Measurements from ENCODE around the gene COA4. TPM values are rescaled to one million over a fixed set of nuclear protein-coding genes. Genes with fewer than 3 reads are reported as not detected.

The COA4 gene
- total RNA-seq, 1 experiment from 2014 or later: 79.7 TPM

- H2AFZ ChIP-seq: no peak overlapping the region
- no TSS peak for BruUV-seq (replicated peaks)
- TF ChIP-seq CTCF (conservative IDR thresholded peaks at IDR 0.05) (no peak), EZH2 (IDR thresholded peaks at IDR 0.05; ENCODE audit: low read depth) (no peak)
- intact Hi-C loops (cut with micrococcal nuclease; ENCODE audit: unreplicated experiment): no loop called here
- H3F3A ChIP-seq (ENCODE audit: insufficient read depth, low read depth): peaks cover 37% of the 10 kb centered on the region; the same call in 1 of the 2 replicates
- H3K27me3 ChIP-seq (ENCODE audit: insufficient read depth, low read depth): no peaks in the 10 kb centered on the region
- ChIA-PET CTCF (interaction anchor here (0.6 kb wide), 1 partner anchor 186 kb away, joined by 10 read pairs; no protein-coding TSS in a partner anchor), POLR2A (ENCODE audit: unreplicated experiment) (no interaction called here)
- H3K4me3 ChIP-seq: no peak overlapping the region
- no peak overlapping the region for H3K4me2 ChIP-seq
- H4K20me1 ChIP-seq (ENCODE audit: insufficient read depth): peaks cover 8% of the 10 kb centered on the region; the same call in 1 of the 2 replicates
- H3K79me2 ChIP-seq (ENCODE audit: low read depth): no peaks in the 10 kb centered on the region
- 0 out of 2 replicates have a peak, but pooled peaks cover 5% of the 10 kb centered on the region for H3K4me1 ChIP-seq (replicated peaks; ENCODE audit: insufficient read depth)
- H3K36me3 ChIP-seq (ENCODE audit: low read depth): 0 out of 2 replicates have a peak, but pooled peaks cover 4% of the 10 kb centered on the region
- H3K9me2 ChIP-seq (ENCODE audit: insufficient read depth): no peaks in the 10 kb centered on the region
- no peaks in the 10 kb centered on the region for H3K9me3 ChIP-seq (ENCODE audit: insufficient read depth, low read depth)
- no peak for DNase-seq
- peak overlapping the region; percentile 14; the same call in 1 of the 2 replicates for H3K27ac ChIP-seq
These were observed 10.5 kb downstream of the COA4 start for GRCh38 chr11:73866095-73866579.

GRCh38 chr11:73862986-73863385 is 13.7 kb downstream of the COA4 start:
- BruUV-seq (replicated peaks): no TSS peak
- POLR2A ChIA-PET (ENCODE audit: unreplicated experiment): no interaction called here
- H4K20me1 ChIP-seq (ENCODE audit: insufficient read depth): peaks cover 8% of the 10 kb centered on the region; the same call in 1 of the 2 replicates

GRCh38 chr11:73860202-73860601 is 16.4 kb downstream of the COA4 start:
- H3K9me2 ChIP-seq (ENCODE audit: insufficient read depth): no peaks in the 10 kb centered on the region
- H4K20me1 ChIP-seq (ENCODE audit: insufficient read depth): peaks cover 4% of the 10 kb centered on the region; the same call in 1 of the 2 replicates
- H3K27me3 ChIP-seq (ENCODE audit: insufficient read depth, low read depth): no peaks in the 10 kb centered on the region
- H3K4me3 ChIP-seq: no peak overlapping the region
- BruUV-seq (replicated peaks): no TSS peak
- no peak for DNase-seq
- no peaks in the 10 kb centered on the region; the same call in 1 of the 2 replicates for H3F3A ChIP-seq (ENCODE audit: insufficient read depth, low read depth)
- TF ChIP-seq CTCF (conservative IDR thresholded peaks at IDR 0.05) (no peak), EZH2 (IDR thresholded peaks at IDR 0.05; ENCODE audit: low read depth) (no peak)
- H3K4me1 ChIP-seq (replicated peaks; ENCODE audit: insufficient read depth): no peaks in the 10 kb centered on the region
- peaks cover 19% of the 10 kb centered on the region; the same call in 1 of the 2 replicates for H3K36me3 ChIP-seq (ENCODE audit: low read depth)
- no peaks in the 10 kb centered on the region for H3K79me2 ChIP-seq (ENCODE audit: low read depth)
- ChIA-PET POLR2A (ENCODE audit: unreplicated experiment) (no interaction called here), CTCF (no interaction called here)
- intact Hi-C loops (cut with micrococcal nuclease; ENCODE audit: unreplicated experiment): no loop called here
- no peak overlapping the region for H3K27ac ChIP-seq
- no peaks in the 10 kb centered on the region for H3K9me3 ChIP-seq (ENCODE audit: insufficient read depth, low read depth)
- no peak overlapping the region for H2AFZ ChIP-seq
- H3K4me2 ChIP-seq: no peak overlapping the region

More at GRCh38 chr11:73862986-73863385, 13.7 kb downstream of the COA4 start:
- Histone ChIP-seq H3K4me3 (no peak overlapping the region), H2AFZ (no peak overlapping the region), H3K79me2 (ENCODE audit: low read depth) (no peaks in the 10 kb centered on the region), H3K9me3 (ENCODE audit: insufficient read depth, low read depth) (no peaks in the 10 kb centered on the region), H3K4me2 (no peak overlapping the region), H3K36me3 (ENCODE audit: low read depth) (peaks cover 19% of the 10 kb centered on the region; the same call in 1 of the 2 replicates), H3K9me2 (ENCODE audit: insufficient read depth) (no peaks in the 10 kb centered on the region), H3K4me1 (replicated peaks; ENCODE audit: insufficient read depth) (0 out of 2 replicates have a peak, but pooled peaks cover 5% of the 10 kb centered on the region), H3K27me3 (ENCODE audit: insufficient read depth, low read depth) (no peaks in the 10 kb centered on the region), H3K27ac (no peak overlapping the region), H3F3A (ENCODE audit: insufficient read depth, low read depth) (peaks cover 17% of the 10 kb centered on the region; the same call in 1 of the 2 replicates)
- DNase-seq: no peak
- no peak for TF ChIP-seq CTCF (conservative IDR thresholded peaks at IDR 0.05)
- no peak for TF ChIP-seq EZH2 (IDR thresholded peaks at IDR 0.05; ENCODE audit: low read depth)
- intact Hi-C loops (cut with micrococcal nuclease; ENCODE audit: unreplicated experiment): no loop called here
- CTCF ChIA-PET: no interaction called here

Data from PC-9 (cell line).